PC-9 (cell line): Measurements from ENCODE around the gene TOMM34. TPM values are rescaled to one million over a fixed set of nuclear protein-coding genes. Genes with fewer than 3 reads are reported as not detected.

Source experiments
- BruUV-seq: library from RNA; stranded (reverse); fragments of 400-500 nt; replicated peaks from 2 replicates; lab custom pipeline; 2021; lab: Mats Ljungman, UMichigan
- CTCF ChIA-PET: fragments of 300-600 bp; sonication (Branson Sonifier 250); formaldehyde crosslinking; loops from one replicate; lab custom pipeline; 2022; ENCODE audit warnings: antibody characterized with exemption; lab: Charles Lee
- POLR2A ChIA-PET: fragments of 300-600 bp; sonication (Branson Sonifier 250); formaldehyde crosslinking; loops from one replicate; lab custom pipeline; 2022; ENCODE audit warnings: antibody characterized with exemption; ENCODE audit not compliant: unreplicated experiment; lab: Charles Lee
- DNase-seq, 2 experiments: peaks; one replicate each; pipeline versions ENCODE4 v3.0.0 to v3.0.0-alpha.2; 2015 to 2022; ENCODE audit warnings: mixed read lengths in 1 of 2
- H2AFZ ChIP-seq: fragments of 200-600 bp; sonication (generic); 2 replicates; pipeline ENCODE4 v1.8.1; 2017; ENCODE audit warnings: antibody characterized with exemption
- H3F3A ChIP-seq: fragments of 200-600 bp; sonication (generic); 2 replicates; pipeline ENCODE4 v1.8.1; 2017; ENCODE audit warnings: antibody characterized with exemption, mild to moderate bottlenecking, low read depth; ENCODE audit not compliant: insufficient read depth
- H3K27ac ChIP-seq: fragments of 200-600 bp; sonication (generic); 2 replicates; pipeline ENCODE4 v1.6.1; 2016; ENCODE audit warnings: mixed run types
- H3K27me3 ChIP-seq: fragments of 200-600 bp; sonication (generic); 2 replicates; pipeline ENCODE4 v1.6.1; 2016; ENCODE audit warnings: low read depth, mixed run types; ENCODE audit not compliant: insufficient read depth
- H3K36me3 ChIP-seq: fragments of 200-600 bp; sonication (generic); 2 replicates; pipeline ENCODE4 v1.6.1; 2016; ENCODE audit warnings: low read depth, mixed run types
- H3K4me1 ChIP-seq: fragments of 200-600 bp; sonication (generic); replicated peaks from 2 replicates; pipeline ENCODE4 v1.6.1; 2016; ENCODE audit warnings: mixed run types; ENCODE audit not compliant: insufficient read depth
- H3K4me2 ChIP-seq: fragments of 200-600 bp; sonication (generic); 2 replicates; pipeline ENCODE4 v1.6.1; 2017; ENCODE audit warnings: mixed run types
- H3K4me3 ChIP-seq: fragments of 200-600 bp; sonication (generic); 2 replicates; pipeline ENCODE4 v1.6.1; 2016; ENCODE audit warnings: mixed run types
- H3K79me2 ChIP-seq: fragments of 200-600 bp; sonication (generic); 2 replicates; pipeline ENCODE4 v1.6.1; 2017; ENCODE audit warnings: low read depth, mixed run types
- H3K9me2 ChIP-seq: fragments of 200-600 bp; sonication (generic); 2 replicates; pipeline ENCODE4 v1.8.1; 2017; ENCODE audit warnings: mild to moderate bottlenecking; ENCODE audit not compliant: insufficient read depth
- H3K9me3 ChIP-seq: fragments of 200-600 bp; sonication (generic); 2 replicates; pipeline ENCODE4 v1.8.1; 2016; ENCODE audit warnings: low read depth; ENCODE audit not compliant: insufficient read depth
- H4K20me1 ChIP-seq: fragments of 200-600 bp; sonication (generic); 2 replicates; pipeline ENCODE4 v1.8.1; 2017; ENCODE audit not compliant: insufficient read depth
- EZH2 ChIP-seq: fragments of 200-600 bp; sonication (generic); IDR thresholded peaks from 2 replicates; pipeline ENCODE4 v1.8.0; 2017; ENCODE audit warnings: antibody characterized with exemption, low read depth
- intact Hi-C: fragments of 100-400 bp; cut with micrococcal nuclease; formaldehyde crosslinking; loops from one replicate; pipeline ENCODE4 v1.10.0; 2022; ENCODE audit not compliant: unreplicated experiment
- total RNA-seq: library from RNA; stranded (reverse); gene quantifications from 2 replicates; pipeline ENCODE4 v1.2.3, GENCODE V29; 2021
- TF ChIP-seq, protein P1 (sequence below): fragments of 200-600 bp; sonication (generic); conservative IDR thresholded peaks from 2 replicates; pipeline ENCODE4 v1.6.1; 2017; ENCODE audit warnings: mixed run types, antibody characterized with exemption, mild to moderate bottlenecking, moderate library complexity

The TOMM34 gene
- total RNA-seq, 1 experiment from 2014 or later, result 71.1 TPM

GRCh38 chr20:44928595-44928994 lies 31.6 kb downstream of the TOMM34 start:
- H2AFZ ChIP-seq, result no peak overlapping the region
- no peak for DNase-seq
- no peaks in the 10 kb centered on the region for H3K27me3 ChIP-seq
- no peak overlapping the region for H3K4me3 ChIP-seq
- peaks cover 14% of the 10 kb centered on the region for H3K36me3 ChIP-seq
- no peaks in the 10 kb centered on the region; the same call in 1 of the 2 replicates for H4K20me1 ChIP-seq
- no peaks in the 10 kb centered on the region; the same call in 1 of the 2 replicates for H3F3A ChIP-seq
- H3K4me1 ChIP-seq, result peaks cover 10% of the 10 kb centered on the region; the same call in 1 of the 2 replicates
- H3K79me2 ChIP-seq, result no peaks in the 10 kb centered on the region
- no peaks in the 10 kb centered on the region for H3K9me3 ChIP-seq
- intact Hi-C loops, result no loop called here
- BruUV-seq, result no TSS peak
- no peak overlapping the region for H3K27ac ChIP-seq
- TF ChIP-seq EZH2, result no peak
- TF ChIP-seq, protein P1, sequence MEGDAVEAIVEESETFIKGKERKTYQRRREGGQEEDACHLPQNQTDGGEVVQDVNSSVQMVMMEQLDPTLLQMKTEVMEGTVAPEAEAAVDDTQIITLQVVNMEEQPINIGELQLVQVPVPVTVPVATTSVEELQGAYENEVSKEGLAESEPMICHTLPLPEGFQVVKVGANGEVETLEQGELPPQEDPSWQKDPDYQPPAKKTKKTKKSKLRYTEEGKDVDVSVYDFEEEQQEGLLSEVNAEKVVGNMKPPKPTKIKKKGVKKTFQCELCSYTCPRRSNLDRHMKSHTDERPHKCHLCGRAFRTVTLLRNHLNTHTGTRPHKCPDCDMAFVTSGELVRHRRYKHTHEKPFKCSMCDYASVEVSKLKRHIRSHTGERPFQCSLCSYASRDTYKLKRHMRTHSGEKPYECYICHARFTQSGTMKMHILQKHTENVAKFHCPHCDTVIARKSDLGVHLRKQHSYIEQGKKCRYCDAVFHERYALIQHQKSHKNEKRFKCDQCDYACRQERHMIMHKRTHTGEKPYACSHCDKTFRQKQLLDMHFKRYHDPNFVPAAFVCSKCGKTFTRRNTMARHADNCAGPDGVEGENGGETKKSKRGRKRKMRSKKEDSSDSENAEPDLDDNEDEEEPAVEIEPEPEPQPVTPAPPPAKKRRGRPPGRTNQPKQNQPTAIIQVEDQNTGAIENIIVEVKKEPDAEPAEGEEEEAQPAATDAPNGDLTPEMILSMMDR, result no peak
- no peak overlapping the region for H3K4me2 ChIP-seq
- H3K9me2 ChIP-seq, result no peaks in the 10 kb centered on the region
- ChIA-PET POLR2A (no interaction called here), CTCF (no interaction called here)

DNA sequence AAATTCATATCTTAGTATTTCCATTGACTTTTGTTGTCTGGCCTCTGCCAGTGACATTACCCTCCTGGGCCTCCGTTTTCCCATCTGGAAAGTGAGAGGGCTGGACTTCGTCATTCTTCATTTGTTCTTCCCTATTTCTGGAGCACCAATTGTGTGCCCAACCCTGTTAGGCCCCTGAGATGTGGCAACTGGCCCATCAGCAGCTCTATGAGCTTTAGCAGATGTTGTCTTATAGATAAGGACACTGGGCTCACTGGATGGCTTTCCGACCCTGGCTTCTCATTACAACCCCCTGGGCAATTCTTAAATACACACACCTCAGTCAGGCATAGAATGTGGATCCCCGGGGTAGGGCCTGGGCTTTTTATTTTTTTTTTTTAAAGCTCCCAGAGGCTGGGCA lies 35.7 kb downstream of the TOMM34 start:
- no peaks in the 10 kb centered on the region for H3K79me2 ChIP-seq
- H3K27ac ChIP-seq, result no peak overlapping the region
- no peak overlapping the region for H3K4me2 ChIP-seq
- no peaks in the 10 kb centered on the region for H3K9me3 ChIP-seq
- no peak for DNase-seq
- no peaks in the 10 kb centered on the region for H3K27me3 ChIP-seq
- intact Hi-C loops, result no loop called here
- no peaks in the 10 kb centered on the region for H3K9me2 ChIP-seq
- H2AFZ ChIP-seq, result no peak overlapping the region
- no peaks in the 10 kb centered on the region for H3F3A ChIP-seq
- ChIA-PET POLR2A (no interaction called here), CTCF (no interaction called here)
- no peaks in the 10 kb centered on the region for H3K4me1 ChIP-seq
- BruUV-seq, result no TSS peak
- peaks cover 5% of the 10 kb centered on the region; the same call in 1 of the 2 replicates for H3K36me3 ChIP-seq
- H3K4me3 ChIP-seq, result no peak overlapping the region
- no peaks in the 10 kb centered on the region; the same call in 1 of the 2 replicates for H4K20me1 ChIP-seq
- TF ChIP-seq, protein P1, result no peak
- TF ChIP-seq EZH2, result no peak

DNA sequence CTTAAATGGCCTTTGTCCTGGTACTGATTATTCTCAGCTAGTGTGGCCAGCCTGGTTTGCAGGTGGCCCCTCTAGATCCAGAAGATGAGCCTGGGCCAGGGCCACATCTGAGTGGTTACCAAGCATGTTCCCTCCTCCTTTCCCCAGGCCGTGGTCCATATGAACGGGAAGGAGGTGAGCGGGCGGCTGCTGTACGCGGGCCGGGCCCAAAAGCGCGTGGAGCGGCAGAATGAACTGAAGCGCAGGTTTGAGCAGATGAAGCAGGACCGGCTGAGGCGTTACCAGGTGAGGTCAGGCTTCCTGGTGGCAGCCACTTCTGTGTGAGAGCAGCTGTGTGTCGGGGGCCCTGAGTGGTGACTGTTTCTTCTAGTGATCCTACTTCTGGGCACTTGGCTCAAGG lies 38.8 kb downstream of the TOMM34 start:
- POLR2A ChIA-PET, result no interaction called here
- BruUV-seq, result no TSS peak
- Histone ChIP-seq H3F3A (no peaks in the 10 kb centered on the region), H3K79me2 (no peaks in the 10 kb centered on the region), H3K4me1 (no peaks in the 10 kb centered on the region), H3K9me2 (no peaks in the 10 kb centered on the region), H3K4me3 (no peak overlapping the region), H3K9me3 (no peaks in the 10 kb centered on the region), H2AFZ (no peak overlapping the region), H3K4me2 (no peak overlapping the region), H3K27me3 (no peaks in the 10 kb centered on the region), H3K27ac (no peak overlapping the region), H3K36me3 (peaks cover 8% of the 10 kb centered on the region; the same call in 1 of the 2 replicates), H4K20me1 (no peaks in the 10 kb centered on the region)
- CTCF ChIA-PET, result interaction anchor here (0.7 kb wide), 1 partner anchor 506 kb away, joined by 3 read pairs; no protein-coding TSS in a partner anchor
- no peak for DNase-seq
- intact Hi-C loops, result no loop called here
- TF ChIP-seq, protein P1, result no peak
- no peak for TF ChIP-seq EZH2
